Cardiac fibroblast (primary cell): ENCODE data around the gene COX15.

Source experiments
- DNase-seq, 2 donors: peaks; one replicate each; pipeline versions ENCODE4 v3.0.0 to v3.0.0-alpha.2; 2010; ENCODE audit warnings: low read depth in 2 of 2
- H3K4me3 ChIP-seq, 2 donors: replicated peaks in 1 of 2; 1 replicate in 1 of 2; 2 replicates in 1 of 2; pipeline ENCODE4 v1.5.1; 2011; ENCODE audit warnings: low read depth in 2 of 2, low read length in 2 of 2, mild to moderate bottlenecking in 2 of 2, moderate library complexity in 1 of 2
- TF ChIP-seq, protein P1 (sequence below): IDR thresholded peaks from one replicate; pipeline ENCODE4 v1.5.1; 2011; ENCODE audit warnings: low read depth, mild to moderate bottlenecking, low read length, inconsistent platforms

Gene COX15

DNA sequence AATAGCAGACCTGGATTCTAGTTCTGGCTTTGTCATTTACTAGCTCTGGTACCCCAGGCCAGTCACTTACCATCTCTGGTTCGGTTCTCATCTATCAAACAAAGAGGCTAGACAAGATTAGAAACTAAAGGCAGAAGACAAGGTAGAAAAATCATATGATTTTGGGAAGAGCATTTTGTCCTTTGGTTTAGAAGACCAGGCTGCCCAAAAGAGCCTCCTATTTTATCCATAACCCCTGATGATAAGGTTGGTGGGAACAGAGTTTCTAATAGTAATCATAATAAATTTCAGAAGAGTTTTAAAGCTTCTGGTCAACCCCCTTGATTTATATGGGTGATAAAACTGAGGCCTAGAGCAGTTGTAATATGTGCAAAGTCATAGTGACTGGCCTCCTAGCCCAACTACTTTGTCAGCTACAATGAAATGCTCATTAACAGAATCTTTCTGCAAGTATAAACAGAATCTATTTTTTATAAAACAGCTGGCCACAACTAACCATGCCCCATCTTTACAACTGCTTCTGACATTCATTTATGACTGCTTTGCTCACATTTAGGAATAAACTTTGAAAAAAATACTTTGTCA is 23.4 kb downstream of the COX15 start:
- no peak for DNase-seq
- TF ChIP-seq, protein P1, sequence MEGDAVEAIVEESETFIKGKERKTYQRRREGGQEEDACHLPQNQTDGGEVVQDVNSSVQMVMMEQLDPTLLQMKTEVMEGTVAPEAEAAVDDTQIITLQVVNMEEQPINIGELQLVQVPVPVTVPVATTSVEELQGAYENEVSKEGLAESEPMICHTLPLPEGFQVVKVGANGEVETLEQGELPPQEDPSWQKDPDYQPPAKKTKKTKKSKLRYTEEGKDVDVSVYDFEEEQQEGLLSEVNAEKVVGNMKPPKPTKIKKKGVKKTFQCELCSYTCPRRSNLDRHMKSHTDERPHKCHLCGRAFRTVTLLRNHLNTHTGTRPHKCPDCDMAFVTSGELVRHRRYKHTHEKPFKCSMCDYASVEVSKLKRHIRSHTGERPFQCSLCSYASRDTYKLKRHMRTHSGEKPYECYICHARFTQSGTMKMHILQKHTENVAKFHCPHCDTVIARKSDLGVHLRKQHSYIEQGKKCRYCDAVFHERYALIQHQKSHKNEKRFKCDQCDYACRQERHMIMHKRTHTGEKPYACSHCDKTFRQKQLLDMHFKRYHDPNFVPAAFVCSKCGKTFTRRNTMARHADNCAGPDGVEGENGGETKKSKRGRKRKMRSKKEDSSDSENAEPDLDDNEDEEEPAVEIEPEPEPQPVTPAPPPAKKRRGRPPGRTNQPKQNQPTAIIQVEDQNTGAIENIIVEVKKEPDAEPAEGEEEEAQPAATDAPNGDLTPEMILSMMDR, result no peak
- H3K4me3 ChIP-seq, result no peak overlapping the region

DNA sequence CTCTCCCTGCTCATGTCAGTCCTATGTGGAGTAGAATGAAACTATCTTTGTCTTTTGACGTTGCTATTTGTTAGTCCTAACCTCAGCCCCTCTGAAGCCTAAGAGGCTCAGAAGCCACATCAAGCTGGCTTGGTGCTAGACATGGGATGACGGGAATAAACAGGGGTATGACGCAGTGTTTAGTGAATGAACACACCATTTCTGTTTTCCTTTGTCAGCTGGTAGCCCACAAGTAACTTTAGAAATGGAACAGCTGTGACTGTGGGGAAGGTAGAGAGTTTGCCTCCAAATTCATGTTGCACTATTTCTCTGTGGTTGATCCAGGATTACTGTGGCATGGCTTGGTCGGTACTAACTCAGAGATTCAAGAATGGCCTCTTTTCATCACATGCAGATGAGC is 31.3 kb downstream of the COX15 start:
- no peak for DNase-seq
- no peak overlapping the region for H3K4me3 ChIP-seq
- TF ChIP-seq, protein P1, result no peak

DNA sequence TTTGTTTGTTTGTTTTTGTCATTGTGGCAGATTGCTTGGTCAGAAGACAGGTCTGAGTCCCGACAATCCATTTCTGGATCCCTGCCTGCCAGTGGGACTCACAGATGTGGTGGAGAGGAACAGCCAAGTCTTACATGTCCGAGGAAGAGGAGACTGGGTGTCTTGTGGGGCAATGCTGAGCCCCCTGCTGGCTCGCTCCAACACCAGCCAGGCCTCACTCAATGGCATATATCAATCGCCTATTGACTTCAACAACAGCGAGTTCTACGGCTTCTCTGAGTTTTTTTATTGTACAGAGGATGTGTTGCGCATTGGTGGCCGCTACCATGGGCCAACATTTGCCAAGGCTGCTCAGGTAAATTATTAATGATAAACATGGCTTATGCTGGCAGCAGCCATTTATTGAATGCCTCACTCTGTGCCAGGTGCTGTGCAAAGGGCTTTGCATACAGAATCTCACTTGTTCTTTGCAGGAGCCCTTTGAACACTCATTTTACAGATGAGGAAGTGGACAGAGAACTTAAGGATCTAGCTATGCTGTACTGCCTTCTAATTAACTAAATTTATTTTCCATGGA is 33.3 kb downstream of the COX15 start:
- DNase-seq, result peak in 1 of 2 donors; percentile 8
- TF ChIP-seq, protein P1, result no peak
- no peak overlapping the region for H3K4me3 ChIP-seq

DNA sequence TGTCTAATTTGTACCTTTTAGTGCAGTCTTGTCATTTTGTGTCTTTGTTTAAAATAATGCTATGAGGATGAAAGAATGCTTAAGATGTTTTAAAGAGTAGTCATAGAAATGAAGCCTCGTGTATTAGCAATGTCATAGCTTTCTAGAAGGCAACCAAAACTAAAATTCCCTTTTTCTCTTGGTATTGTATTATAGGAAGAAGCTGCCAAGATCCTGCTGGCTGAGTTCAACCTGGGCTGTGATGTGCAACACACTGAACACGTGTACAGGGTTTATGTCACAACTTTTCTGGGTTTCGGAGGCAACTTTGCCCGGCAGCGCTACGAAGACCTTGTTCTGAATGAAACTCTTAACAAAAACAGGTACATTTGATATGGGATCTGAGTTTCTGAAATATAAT is 36.2 kb downstream of the COX15 start:
- DNase-seq, result peak in 1 of 2 donors; percentile 28
- TF ChIP-seq, protein P1, result no peak
- H3K4me3 ChIP-seq, result no peak overlapping the region

DNA sequence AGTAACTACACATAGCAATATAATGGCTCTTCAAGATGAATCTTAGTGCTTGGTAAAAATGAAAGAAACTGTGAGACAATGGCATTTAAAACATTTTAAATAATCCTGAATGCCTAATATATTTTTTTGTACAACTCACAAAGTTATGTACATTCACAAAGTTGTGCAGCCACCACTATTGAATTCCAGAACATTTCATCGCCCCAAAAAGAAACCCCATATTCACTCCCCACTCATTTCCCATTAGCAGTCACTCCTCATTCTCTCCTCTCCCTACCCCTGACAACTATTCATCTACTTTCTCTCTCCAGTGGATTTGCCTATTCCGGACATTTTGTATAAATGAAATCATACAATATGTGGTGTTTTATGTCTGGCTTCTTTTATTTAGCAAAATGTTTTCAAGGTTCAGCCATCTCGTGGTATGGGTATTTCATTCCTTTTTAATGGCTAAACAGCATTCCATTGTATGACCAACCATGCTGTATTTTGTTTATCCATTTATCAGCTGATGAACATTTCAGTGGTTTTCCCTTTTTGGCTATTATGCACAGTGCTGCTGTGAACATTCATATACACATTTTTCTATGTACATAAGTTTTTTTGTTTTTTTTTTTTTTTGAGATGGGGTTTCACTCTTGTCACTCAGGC is 37.9 kb downstream of the COX15 start:
- peak; percentile 21 to 77 for DNase-seq
- H3K4me3 ChIP-seq, result no peak overlapping the region
- TF ChIP-seq, protein P1, result no peak

DNA sequence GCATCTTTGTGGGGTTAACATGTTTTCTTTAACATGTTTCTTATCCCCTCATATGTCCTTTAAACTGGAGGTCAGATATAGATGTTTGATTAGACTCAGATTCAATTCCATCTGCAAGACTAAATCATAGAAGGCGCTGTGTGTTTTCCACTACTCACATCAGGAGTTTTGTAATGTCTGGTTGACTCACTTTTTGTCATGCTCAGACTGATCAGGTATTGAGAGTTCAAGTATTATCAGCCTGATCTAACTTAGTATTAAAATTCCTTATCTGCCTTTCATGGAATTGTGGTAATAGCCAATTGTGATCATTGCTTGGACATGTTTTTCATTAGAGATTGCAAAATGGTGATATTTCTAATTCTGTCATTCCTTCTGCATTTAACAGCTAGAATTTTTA is 42.5 kb downstream of the COX15 start:
- TF ChIP-seq, protein P1, result no peak
- peak in 1 of 2 donors; percentile 21 for DNase-seq

More for the DNA sequence above, 42.5 kb downstream of the COX15 start:
- H3K4me3 ChIP-seq, result no peak overlapping the region
